GM19239 (cell line): Measurements from ENCODE around the gene DEGS2.

Experiments used
- DNase-seq: peaks from one replicate; pipeline ENCODE4 v3.0.0; 2011; ENCODE audit warnings: low spot score; ENCODE audit not compliant: insufficient read length
- FAIRE-seq: peaks from 2 replicates; lab custom pipeline; 2011; peaks lifted over from hg19 to GRCh38; lab: Jason Lieb, UNC

DEGS2 gene

GRCh38 chr14:100135784-100136183 lies 23.7 kb downstream of the DEGS2 start:
- no peak for DNase-seq
- FAIRE-seq: no peak

- DNase-seq (no peak), FAIRE-seq (no peak)
Observed at GRCh38 chr14:100135073-100135472, 24.4 kb downstream of the DEGS2 start.

GRCh38 chr14:100134586-100134985 lies 24.9 kb downstream of the DEGS2 start:
- FAIRE-seq (no peak), DNase-seq (no peak)

GRCh38 chr14:100132903-100133510 lies 26.4 kb downstream of the DEGS2 start:
- no peak for FAIRE-seq
- no peak for DNase-seq

GRCh38 chr14:100132161-100132902 lies 27.1 kb downstream of the DEGS2 start:
- DNase-seq (no peak), FAIRE-seq (no peak)

- no peak for DNase-seq
- FAIRE-seq: no peak
Observed at GRCh38 chr14:100131181-100131580, 28.3 kb downstream of the DEGS2 start.

- no peak for FAIRE-seq
- DNase-seq: no peak
Observed at GRCh38 chr14:100130521-100130920, 28.9 kb downstream of the DEGS2 start.

- no peak for FAIRE-seq
Observed at GRCh38 chr14:100129161-100129589, 30.3 kb downstream of the DEGS2 start.

GRCh38 chr14:100128688-100129087 lies 30.8 kb downstream of the DEGS2 start:
- DNase-seq (no peak), FAIRE-seq (no peak)

More at GRCh38 chr14:100129161-100129589, 30.3 kb downstream of the DEGS2 start:
- no peak for DNase-seq

- DNase-seq (no peak), FAIRE-seq (no peak)
Observed at GRCh38 chr14:100127853-100128455, 31.5 kb downstream of the DEGS2 start.

GRCh38 chr14:100126401-100126800 lies 33.0 kb downstream of the DEGS2 start:
- FAIRE-seq (no peak), DNase-seq (no peak)

- DNase-seq (no peak), FAIRE-seq (no peak)
Observed at GRCh38 chr14:100124551-100125088, 34.8 kb downstream of the DEGS2 start.

- no peak for FAIRE-seq
Observed at GRCh38 chr14:100123618-100124017, 35.8 kb downstream of the DEGS2 start.

GRCh38 chr14:100122481-100123223 lies 36.8 kb downstream of the DEGS2 start:
- DNase-seq (no peak), FAIRE-seq (no peak)

More at GRCh38 chr14:100123618-100124017, 35.8 kb downstream of the DEGS2 start:
- DNase-seq: no peak

- FAIRE-seq (no peak), DNase-seq (no peak)
Observed at GRCh38 chr14:100121643-100122480, 37.6 kb downstream of the DEGS2 start.

GRCh38 chr14:100120522-100121269 lies 38.7 kb downstream of the DEGS2 start:
- DNase-seq (no peak), FAIRE-seq (no peak)

- no peak for FAIRE-seq
Observed at GRCh38 chr14:100119251-100119650, 40.2 kb downstream of the DEGS2 start.

GRCh38 chr14:100118396-100119011 lies 40.9 kb downstream of the DEGS2 start:
- no peak for FAIRE-seq
- DNase-seq: no peak

More at GRCh38 chr14:100119251-100119650, 40.2 kb downstream of the DEGS2 start:
- DNase-seq: no peak
